Activated CD4-positive, alpha-beta T cell treated with anti-CD3 and anti-CD28 coated beads, Interleukin-2, amount 50 U/mL, for 4 hours (primary cell): ENCODE data around the gene DGKB.

Source experiments
- DNase-seq, 2 experiments: peaks; one replicate each; pipeline ENCODE4 v3.0.0-alpha.2; 2020

DGKB gene

DNA sequence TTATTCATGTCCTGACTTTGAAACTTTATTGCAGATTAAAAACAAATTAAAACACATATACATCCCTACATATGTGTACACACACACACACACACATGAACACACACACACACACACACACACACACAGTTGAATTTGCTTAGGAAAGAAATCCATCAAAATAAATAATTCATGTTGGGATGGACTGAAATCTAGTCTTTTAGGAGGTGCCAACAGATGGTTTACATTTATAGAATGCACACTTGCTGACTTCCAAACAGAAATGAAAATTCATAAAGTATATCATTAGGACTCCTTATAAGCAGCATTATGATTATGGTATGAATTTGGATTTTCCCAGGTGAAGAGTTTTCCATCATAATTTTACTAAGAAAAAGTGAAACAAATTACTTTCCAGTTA is 642.5 kb downstream of the DGKB start:
- DNase-seq, result no peak

DNA sequence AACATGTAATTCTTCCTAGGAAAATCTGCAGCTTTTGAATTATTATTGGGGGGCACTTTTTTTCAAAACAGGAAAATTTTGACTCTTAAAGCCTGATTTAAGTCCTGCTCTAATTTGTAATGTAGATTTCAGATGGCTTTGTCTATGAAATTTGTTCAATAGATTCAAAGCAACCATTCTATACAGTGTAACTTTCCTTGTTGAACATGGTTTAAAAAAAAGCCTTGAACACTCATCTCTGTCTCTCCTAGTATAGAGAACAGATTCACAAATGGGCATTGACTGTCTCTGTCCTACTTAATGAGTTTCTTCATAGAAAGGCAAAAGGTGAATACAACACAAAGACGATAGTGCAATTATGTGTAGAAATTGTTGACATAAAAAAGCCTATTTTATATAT is 643.7 kb downstream of the DGKB start:
- no peak for DNase-seq

DNA sequence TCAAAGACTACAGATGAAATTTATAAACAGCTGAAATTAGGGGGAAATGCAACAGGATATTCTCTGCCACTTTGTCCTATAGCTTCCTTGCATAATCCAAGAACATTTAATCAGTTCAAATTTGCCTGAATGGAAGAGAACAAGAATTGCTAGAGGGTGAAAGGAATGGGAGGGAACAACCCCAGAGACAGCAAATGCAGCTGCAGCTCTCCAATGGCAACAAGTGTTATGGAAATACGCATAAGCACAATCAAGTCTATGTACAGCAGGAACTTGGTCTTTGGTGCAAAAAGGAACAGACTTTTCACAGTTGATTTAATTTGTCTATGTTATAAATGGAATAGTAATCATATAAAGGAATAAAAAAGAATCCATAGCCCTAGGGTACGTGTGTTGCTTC is 644.1 kb downstream of the DGKB start:
- DNase-seq, result no peak

DNA sequence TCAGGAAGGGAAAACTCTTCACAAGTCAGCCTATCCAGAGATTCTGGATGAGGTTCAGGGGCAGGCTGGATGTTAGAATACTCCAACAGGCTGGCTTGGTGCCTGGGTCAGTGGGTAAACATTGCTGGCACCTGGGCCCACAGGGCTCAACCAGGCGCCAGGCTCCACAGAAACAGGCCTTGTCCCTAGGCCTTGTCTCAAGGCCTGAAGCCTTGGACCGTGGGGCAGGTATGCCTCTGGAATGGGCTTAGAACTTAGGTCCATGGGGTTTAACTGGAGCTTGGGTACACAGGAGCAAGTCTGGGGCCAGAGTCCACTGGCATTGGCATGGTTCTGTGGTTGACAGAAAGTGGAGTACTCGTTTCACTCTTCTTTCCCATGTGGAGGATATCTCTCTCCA is 650.1 kb downstream of the DGKB start:
- DNase-seq, result no peak

DNA sequence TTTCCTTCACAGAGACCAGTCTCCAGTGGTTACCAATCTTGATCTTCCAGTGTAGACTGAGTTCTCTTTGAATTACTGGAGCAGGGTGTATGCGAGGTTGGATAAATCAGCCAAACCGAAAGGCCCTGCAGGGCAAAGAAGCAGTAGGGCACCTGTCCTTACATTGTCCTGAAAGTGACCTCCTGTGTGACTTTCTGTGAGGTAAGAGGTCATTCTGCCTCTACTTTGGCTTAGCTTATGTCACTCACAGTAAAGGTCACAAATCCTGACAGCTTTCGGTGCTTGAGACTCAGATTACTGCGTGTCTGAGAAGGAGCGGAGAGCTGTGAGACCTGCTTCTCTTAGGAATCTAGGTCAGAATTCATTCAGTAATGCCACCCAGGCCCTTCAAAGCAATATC is 660.4 kb downstream of the DGKB start:
- no peak for DNase-seq

DNA sequence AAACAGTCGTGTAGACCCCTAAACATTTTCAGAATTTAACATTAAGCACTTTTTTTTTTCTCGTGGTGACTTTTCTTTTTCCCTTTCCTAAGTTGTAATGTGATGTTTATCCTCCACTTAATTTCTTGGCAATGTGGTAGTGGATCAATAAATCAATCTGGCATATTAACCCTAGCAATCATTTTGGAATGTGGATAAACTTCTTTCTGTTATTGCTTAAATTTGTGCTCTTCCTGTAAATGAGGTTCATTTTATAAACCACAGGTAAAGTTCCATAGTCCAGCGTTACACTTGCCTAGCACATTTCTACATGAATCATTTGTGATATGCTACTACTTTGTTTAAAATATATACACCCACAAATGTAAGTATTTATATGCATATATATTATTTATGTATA is 665.7 kb downstream of the DGKB start:
- DNase-seq, result no peak

DNA sequence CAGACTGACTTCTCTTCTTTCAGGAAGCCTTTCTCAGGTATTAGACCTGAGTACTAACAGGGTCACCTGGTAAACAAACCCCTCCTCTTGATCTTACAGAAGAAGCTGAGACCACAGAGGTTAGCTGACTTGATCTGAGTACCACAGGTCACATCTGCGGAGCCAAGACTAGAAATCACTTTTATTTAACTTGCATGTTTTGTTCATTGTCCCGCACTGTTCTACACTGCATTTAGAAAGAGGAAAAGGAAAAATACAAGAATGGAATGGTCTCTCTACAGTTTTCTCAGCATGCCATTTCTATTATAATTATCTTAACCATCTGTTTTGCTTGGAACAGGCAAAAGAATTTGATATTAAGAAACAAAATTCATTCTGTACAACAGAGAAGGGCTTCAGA is 667.5 kb downstream of the DGKB start:
- no peak for DNase-seq

DNA sequence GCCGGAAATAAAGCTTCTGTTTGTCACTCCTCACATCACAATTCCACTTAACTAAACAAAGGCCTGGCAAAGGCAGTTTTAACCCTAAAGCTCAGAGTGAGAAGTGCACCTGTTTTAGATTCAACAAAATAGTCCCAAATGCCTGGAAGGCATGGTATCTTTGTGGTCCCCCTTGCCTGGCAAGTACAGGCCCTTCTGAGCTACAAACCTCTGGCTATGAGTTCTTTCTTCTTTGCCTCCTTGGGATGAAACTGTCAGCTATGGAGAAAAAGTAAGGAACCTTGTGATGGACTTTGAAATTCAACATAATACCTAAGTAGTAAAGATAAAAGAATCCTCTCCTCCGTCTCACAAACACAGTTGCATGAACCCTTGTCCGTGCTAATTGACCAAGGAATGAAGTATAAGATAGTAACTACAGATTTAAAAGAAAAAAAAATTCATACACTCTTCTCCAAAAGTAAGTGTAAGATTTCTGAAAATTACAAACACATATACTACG is 668.6 kb downstream of the DGKB start:
- no peak for DNase-seq

DNA sequence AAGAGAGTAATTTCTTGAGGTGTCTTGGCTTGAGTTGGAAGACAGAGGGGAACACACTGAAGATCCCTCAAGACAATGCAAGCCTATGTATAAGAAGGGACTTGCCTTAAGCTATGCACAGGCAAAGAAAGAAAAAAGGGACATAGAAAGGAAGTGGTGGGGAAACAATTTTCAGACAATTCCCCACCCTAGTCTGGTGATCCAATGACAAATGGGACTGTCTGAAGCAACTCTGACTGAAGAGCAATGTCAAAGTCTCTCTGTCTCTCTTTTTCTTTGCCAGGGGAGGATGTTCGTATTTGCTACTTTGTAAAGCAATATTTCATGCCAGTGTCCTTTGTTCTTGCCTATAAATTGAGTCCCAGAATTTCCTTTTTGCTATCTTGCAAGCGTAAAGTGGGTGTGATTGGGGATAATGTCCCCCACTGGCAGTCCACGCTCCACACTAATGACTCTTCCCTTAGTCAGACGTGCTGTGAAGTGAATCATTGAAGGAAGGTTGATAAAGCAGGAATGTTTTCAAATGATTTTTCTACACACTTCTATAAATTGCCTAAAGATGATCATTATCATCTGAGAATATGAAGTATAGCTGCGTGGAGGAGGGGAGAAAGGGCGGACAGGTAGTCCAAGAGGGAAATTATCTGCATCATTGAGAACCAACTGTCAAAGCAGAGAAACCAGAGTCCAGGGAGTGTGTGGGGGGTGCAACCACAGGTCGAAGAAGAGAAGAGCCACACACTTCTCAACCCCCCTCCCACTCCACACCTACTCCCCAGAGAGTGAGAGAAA is 669.3 kb downstream of the DGKB start:
- DNase-seq, result no peak

DNA sequence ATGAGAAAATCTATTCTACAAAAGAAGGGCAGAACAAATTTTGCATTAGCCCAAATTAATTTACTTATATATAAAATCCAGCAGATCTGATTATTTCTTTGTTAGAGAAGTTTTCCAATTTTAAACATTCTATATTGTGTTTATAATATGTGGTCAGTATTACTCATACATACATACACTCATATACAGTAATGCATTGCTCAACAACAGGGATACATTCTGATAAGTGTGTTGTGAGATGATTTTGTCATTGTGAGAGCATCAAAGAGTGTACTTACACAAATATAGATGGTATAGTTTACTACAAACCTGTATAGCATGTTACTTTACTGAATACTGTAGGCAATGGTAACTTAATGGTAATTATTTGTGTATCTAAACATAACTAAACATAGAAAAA is 673.5 kb downstream of the DGKB start:
- DNase-seq, result no peak

DNA sequence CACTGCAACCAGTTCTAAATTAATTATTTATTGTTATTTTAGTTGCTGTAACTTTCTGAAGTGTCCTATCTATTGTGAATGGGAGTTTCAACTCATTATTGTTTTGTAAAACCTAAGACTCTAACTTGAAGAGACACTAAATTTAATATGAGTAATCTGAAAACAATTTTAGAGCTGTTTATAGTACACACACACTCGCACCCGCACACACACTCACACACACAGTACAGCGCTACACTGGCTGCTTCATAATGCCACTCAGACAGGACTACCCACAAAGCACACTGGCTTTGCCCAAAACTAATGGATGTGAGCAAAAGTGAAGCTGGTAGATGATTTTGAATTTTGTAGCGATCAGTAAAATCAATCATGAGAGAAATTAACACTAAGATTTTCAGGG is 674.2 kb downstream of the DGKB start:
- DNase-seq, result no peak

DNA sequence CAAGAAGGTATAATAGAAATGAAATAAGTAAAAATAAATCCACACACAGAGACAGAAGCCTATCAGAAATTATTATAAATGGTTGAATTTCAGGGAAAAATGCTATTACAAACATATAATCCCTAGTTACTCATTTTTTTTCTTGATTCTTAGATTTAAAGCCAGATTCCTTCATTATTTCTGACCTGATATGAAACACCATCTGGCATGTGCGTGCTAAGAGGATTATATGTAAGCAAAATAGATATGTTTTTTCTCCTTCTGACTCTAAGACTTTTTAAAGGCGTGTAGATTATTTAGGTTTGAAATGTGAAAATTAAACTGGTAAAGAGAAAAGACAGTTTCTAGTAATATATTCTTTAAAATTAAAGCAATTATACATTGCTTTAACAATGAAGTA is 676.4 kb downstream of the DGKB start:
- no peak for DNase-seq

DNA sequence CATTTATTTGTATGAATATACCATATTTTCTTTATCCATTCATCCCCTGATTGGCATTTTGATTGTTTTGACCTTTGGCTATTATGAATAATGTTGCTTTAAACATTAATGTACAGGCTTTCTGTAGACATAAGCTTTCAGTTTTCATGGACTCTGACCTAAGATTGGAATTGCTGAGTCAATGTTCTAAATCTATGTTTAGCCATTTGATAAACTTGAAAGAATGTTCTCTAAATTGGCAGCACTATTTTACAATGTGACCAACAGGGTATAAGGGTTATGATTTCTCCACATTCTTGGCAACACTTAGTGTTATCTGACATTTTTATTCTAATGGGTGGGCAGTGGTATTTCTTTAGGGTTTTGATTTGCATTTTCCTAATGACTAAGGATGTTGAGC is 683.4 kb downstream of the DGKB start:
- DNase-seq, result no peak

DNA sequence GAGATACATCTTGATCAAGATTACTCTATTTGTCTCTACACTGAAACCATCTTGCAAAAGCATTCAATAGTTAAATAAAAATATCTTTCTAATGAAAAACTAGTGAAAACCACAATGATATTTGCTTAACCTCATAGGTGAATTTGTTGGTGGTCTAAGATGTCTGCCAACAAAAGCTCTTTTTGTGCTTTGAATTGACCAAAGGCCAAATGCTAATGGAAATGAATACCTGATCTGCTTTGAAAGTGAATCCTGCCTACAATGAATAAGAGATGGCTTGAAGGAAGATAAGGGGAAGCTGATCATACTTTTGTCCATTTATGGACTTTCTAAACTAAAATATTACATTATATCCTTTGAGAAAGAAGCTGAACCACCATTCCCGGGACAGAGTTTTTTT is 684.2 kb downstream of the DGKB start:
- DNase-seq, result no peak

DNA sequence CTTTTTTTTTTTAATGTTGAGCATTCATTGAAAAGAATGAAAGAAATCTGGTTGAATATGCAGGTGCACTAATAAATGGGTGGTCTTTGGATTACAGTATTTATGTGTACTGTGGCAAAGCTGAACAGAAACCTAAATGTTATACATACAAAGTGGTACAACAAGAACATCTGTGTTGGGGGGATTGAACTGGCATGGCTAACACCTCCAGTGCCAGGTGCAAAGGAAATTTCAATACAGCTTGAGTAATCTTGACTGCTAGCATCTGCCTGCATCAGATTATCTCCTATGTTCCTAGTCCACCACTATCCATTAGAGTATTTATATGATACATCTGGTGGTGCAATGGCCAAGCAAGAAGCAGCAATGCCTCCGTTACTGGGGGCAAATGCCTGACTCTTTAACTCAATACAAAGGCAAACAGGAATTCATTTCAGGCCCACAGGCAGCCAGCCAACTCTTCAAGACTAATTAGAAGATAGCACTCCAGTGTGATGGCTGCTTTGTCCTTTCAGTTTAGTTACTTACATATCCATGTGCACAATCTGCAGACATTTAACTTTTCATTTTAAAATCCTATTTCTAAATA is 692.6 kb downstream of the DGKB start:
- no peak for DNase-seq

DNA sequence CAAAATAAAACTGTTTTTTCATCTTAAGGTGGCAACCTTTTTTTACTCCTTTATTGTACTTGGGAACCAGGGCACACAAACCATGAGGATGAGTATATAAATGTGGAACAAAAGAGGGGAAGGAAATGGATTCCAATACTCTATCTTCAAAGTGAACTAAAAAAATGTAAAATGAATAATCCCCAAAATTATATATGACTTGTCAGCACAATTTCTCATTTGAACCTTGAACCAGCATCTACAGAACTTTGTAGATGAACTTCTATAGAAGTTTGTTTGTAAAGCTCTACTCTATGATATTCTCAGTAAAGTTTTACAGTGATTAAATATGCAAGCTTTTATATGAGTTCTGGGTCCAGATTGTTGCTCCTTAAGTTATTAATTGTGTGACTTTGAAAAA is 694.8 kb downstream of the DGKB start:
- no peak for DNase-seq

DNA sequence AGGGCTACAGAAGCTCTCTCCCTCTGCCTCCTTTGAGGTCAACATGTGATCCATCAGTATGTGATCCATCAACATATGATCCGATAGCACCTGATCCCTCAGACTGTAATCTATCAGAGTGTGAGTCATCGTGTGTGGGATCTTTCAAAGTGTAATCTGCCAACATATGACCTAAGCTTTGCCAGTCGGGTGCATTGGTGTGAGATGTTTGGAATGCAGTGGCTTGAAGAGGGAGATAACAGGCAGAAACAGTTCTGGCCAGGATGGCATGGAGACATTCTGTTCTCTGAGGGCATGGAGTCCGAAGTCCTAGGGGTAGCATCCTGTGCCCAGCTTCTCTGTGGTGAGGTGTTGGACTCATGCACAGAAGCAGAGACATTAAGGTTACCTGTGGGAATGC is 695.4 kb downstream of the DGKB start:
- DNase-seq, result no peak

DNA sequence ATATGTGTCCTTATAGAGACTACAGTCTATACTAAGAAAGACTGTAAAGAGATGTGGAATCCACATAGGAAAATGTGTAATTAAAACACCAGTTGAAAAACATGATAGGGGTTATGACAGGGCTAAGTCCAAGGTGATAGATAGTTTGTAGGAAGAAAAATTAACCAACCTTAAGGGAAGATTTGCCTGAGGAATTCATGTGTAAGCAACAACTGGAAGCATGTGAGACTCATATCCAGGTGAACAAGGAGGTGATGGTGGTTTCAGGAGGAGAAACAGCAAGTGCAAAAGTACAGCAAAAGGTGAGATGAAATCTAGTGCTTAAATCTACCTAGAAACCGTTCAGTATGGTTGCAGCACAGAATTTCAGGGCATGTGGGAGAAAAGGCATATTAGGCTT is 696.4 kb downstream of the DGKB start:
- DNase-seq, result no peak

DNA sequence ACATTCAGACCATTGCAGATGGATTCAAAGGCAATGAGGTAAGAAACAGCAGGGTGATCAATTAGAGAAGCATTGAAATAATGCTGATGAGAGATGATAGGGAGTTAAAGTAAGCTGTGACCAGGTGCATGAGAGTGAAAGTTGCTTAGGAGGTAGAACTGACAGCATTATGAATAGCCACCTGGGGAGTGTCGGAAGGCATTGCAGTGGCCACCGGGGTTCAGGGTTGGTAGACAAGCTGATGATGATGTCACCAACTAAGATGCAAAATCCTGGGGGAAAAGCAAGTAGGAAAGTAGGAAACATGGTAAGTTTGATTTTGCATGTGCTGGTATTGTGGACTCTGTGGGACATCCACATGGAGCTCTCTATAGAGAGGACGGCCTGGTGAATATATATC is 701.2 kb downstream of the DGKB start:
- DNase-seq, result no peak

DNA sequence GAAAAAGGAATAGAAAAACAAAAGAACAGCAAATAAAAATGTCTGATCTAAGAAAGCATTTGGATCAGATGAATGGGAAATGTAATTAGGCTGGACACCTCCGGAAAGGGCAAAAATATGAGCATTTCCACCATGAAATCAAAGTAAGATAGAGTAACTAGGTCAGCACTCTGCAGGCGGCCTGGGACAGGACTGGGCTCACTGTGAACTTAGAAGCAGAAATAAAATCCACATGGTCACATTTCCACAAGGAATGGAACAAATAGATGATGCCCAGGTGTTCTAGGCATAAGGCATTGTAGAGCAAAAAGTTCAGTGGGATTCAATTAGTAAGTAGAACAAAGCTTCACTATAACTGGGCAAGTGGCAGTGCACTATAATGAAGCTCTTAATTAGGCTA is 703.2 kb downstream of the DGKB start:
- DNase-seq, result no peak

DNA sequence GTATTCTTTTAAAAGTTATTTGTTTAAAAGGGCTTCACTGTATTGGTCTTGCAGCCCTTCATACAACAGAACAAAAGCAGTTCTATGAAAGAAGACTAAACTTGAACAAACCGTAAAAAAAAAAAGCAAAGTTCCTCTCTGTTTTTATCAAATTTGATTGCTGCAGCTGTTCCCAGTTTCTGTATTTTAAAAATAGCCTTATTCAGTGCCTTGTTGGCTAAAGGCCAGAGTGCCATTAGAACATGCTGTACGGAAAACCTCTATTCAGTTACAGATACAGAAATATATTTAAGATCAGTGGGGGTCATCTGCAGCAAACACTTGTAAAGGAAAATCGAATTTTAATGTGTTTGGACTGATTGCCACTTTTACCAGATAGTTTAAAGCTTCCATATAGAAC is 705.3 kb downstream of the DGKB start:
- no peak for DNase-seq

DNA sequence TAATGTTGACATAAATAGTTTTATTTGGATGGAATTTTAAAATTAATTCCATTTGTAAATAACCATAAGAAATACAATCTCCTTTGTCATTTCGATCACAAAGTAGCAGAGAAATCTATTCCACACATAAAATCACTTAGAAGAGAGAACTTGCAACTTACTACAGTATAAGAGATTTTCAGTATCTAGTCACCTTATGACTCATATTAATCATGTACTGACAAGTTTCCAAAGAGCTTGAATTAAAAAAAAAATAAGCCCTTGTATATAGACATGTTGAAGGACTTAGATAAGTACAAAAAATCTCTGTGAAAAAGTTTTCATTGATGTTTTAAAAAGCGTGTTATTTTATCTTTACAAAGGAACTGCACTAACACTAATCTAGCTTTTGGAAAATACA is 706.0 kb downstream of the DGKB start:
- no peak for DNase-seq

DNA sequence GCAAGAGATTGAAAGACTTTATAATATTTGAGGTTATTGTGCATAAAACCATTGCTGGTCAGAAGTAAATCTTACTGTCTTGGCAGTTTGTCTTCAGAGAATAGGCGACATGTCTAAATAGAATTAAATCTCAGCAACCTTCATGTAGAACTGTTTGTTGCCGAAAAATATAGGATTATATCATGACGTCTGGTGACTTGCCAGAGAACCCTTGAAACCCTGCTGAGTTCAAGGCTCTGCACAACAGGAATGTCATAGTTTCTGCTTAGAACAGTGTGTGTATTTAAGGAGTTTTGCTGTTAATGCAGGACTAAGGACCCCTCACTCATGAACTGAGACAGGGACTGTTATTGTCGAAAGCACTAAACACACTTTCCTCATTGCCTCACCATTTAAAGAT is 706.7 kb downstream of the DGKB start:
- DNase-seq, result no peak

DNA sequence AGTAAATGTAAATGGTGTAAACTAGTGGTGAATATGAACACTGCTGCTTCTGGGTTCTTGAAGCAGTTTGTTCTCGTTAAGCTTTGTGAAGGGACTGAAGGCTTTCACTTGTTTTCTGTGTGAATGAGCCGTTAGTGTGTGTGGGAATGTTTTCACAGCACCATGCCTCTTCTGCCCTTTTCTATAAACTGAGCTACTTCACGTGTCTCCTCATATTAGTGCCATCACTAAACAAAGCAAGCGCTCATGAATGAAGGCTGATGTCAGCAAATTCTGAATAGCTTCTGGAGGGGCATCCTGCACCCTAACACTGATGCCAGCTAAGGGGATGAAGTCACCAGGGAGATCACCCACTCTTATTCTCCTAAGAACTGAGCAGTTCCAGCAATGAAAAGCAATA is 707.5 kb downstream of the DGKB start:
- no peak for DNase-seq

DNA sequence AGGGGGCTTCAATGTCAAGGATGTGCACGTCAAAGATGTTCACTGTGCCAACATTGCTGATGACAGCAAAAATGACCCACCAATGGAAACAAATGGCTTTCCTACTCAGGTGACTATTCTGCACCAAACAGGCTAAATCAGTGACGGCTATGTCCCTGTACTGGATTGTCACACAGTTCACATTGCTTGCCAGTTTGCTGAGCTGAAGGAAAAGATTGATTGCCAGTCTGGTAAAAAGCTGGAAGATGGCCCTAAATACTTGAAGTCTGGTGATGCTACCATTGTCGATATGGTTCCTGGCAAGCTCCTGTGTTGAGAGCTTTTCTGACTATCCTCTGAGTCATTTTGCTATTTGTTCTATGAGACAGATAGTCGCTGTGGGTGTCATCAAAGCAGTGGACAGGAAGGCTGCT is 710.9 kb downstream of the DGKB start:
- DNase-seq, result no peak
